ENCODE measurements around the gene FGFR1OP2. TPM values are rescaled to one million over a fixed set of nuclear protein-coding genes. Genes with fewer than 3 reads are reported as not detected.

The FGFR1OP2 gene
- total and polyA plus RNA-seq, 2 of the 8 experiments (the other 6 are each of a cell fraction or from before 2014, with no cell fraction given) = 8.8 to 34.4 TPM

GRCh38 chr12:26935636-26936378 is 2.5 kb upstream of the FGFR1OP2 start:
- Histone ChIP-seq H2BK20ac (ENCODE audit: low read length) (no peak overlapping the region), H4K20me1 (replicated peaks in 1 of 2; ENCODE audit: control insufficient read depth in 1 of 2, insufficient read depth in 2 of 2, low read length in 2 of 2) (peaks cover 4% of the 10 kb centered on the region in 2 experiments), H3K27ac (ENCODE audit: low read depth, low read length) (no peak overlapping the region), H3K4me3 (ENCODE audit: extremely low read depth in 1 of 4, insufficient read depth in 2 of 4, low read depth in 3 of 4, low read length in 4 of 4) (peak overlapping the region in 1 of 4 experiments; percentile 97; a peak in 1 of 8 replicates), H3K4ac (replicated peaks; ENCODE audit: insufficient read length, low read depth, low read length) (no peak overlapping the region), H3K79me1 (ENCODE audit: low read depth, low read length) (no peaks in the 10 kb centered on the region; the same call in 1 of the 2 replicates), H3K14ac (ENCODE audit: insufficient read length) (no peak overlapping the region), H3K56ac (replicated peaks; ENCODE audit: insufficient read length, low read depth, low read length) (no peak overlapping the region), H2BK15ac (ENCODE audit: low read length) (no peak overlapping the region), H2BK120ac (replicated peaks; ENCODE audit: low read depth, low read length) (no peak overlapping the region), H2BK5ac (ENCODE audit: low read depth, low read length) (no peak overlapping the region), H3K23me2 (ENCODE audit: low read depth, low read length) (peaks cover 5% of the 10 kb centered on the region), H2AFZ (ENCODE audit: low read length) (no peak overlapping the region), H4K91ac (replicated peaks; ENCODE audit: insufficient read length, low read length) (no peak overlapping the region), H3K79me2 (ENCODE audit: control insufficient read depth in 1 of 2, insufficient read depth in 2 of 2, low read length in 2 of 2) (peaks cover 5 to 61% of the 10 kb centered on the region in 2 experiments; a peak in 3 of 4 replicates), H3K23ac (ENCODE audit: insufficient read length) (no peak overlapping the region), H3K9ac (replicated peaks in 1 of 4; ENCODE audit: extremely low read depth in 1 of 4, low read depth in 3 of 4, low read length in 3 of 4) (no peak overlapping the region), H3K27me3 (replicated peaks in 1 of 4; ENCODE audit: control insufficient read depth in 3 of 4, extremely low read depth in 1 of 4, insufficient read depth in 3 of 4, low read length in 3 of 4) (no peaks in the 10 kb centered on the region), H4K5ac (ENCODE audit: insufficient read length, low read depth, low read length) (no peak overlapping the region), H2AK5ac (ENCODE audit: low read depth, low read length) (no peak overlapping the region), H3K9me3 (ENCODE audit: insufficient read depth in 2 of 2, low read depth in 1 of 2, low read length in 1 of 2) (no peaks in the 10 kb centered on the region), H4K8ac (ENCODE audit: extremely low read depth, insufficient read depth, low read length) (no peak overlapping the region), H3K4me1 (replicated peaks in 1 of 4; ENCODE audit: control insufficient read depth in 3 of 4, insufficient read depth in 4 of 4, low read length in 3 of 4) (peaks cover 0 to 5% (median 3%) of the 10 kb centered on the region in 4 experiments; a peak in 6 of 7 replicates), H2BK12ac (ENCODE audit: low read depth, low read length) (no peak overlapping the region), H3K4me2 (ENCODE audit: insufficient read depth in 1 of 2, low read depth in 2 of 2, low read length in 2 of 2) (peak overlapping the region; percentile 63 to 90; a peak in 2 of 4 replicates), H3K36me3 (ENCODE audit: control insufficient read depth in 2 of 4, insufficient read depth in 4 of 4, low read length in 3 of 4) (peaks cover 0 to 9% (median 3%) of the 10 kb centered on the region in 4 experiments; a peak in 4 of 8 replicates), H3K18ac (ENCODE audit: extremely low read depth, low read length) (no peak overlapping the region)
- POLR2A ChIA-PET (ENCODE audit: partially characterized antibody) = interaction anchor here (1.4 kb wide), 1 partner anchor 9 kb away, joined by 3 read pairs; no protein-coding TSS in a partner anchor
- TF ChIP-seq SIN3A (conservative IDR thresholded peaks at IDR 0.05 in 1 of 2, IDR thresholded peaks at IDR 0.05 in 1 of 2; ENCODE audit: low read depth in 1 of 2, low read length in 2 of 2) = peak; percentile 57 to 62; a peak in 1 of 4 replicates
- no peak for TF ChIP-seq E2F6 (IDR thresholded peaks at IDR 0.05)
- 91% methylated on average over 7 of the region's 7 CpGs; no CpG with 5 or more reads in 1 of the 2 experiments for WGBS, 2 experiments (ENCODE audit: extremely low coverage in 1 of 2, insufficient coverage in 1 of 2, insufficient read length in 1 of 2, insufficient replicate concordance in 2 of 2, low coverage in 1 of 2, low lambda C conversion rate in 2 of 2, missing lambda C conversion rate in 1 of 2)
- CTCF ChIA-PET (ENCODE audit: partially characterized antibody) = no interaction called here
- DNase-seq (ENCODE audit: low read depth in 1 of 2, low spot score in 2 of 2) = no peak
- no peak for FAIRE-seq
